NCI-H146 (cell line): ENCODE data around the gene HDGFL3.

ENCODE experiments used
- DNase-seq: peaks from one replicate; lab custom pipeline; 2025; lab: John Stamatoyannopoulos, UW

HDGFL3 gene

DNA sequence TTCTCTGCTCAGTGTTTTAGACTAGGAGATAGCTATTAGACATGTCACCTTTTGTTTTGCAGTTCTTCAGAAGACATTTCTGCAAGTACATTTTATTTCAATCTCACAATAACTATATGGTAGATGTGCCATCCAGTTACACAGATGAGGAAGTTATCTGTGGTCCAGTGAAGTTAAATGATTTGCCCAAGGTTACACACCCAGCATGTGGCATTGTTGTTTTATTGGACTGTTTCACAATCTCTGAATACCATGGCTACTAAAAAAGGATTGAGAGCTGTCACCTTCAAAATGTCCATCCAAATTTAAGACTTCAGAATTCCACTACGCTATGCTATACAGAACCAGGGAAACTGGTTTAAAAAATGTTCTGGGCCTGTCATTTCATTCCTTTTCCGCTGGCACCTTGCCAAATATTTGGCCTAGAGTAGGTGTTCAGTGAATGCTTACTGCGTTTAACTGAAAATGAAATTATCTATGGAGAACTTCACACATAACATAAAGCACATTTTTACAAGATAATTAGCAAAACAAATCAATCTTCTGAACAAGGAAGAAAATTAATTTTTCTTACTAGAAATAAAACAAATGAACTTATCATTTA is 80.0 kb downstream of the HDGFL3 start:
- no peak for DNase-seq

DNA sequence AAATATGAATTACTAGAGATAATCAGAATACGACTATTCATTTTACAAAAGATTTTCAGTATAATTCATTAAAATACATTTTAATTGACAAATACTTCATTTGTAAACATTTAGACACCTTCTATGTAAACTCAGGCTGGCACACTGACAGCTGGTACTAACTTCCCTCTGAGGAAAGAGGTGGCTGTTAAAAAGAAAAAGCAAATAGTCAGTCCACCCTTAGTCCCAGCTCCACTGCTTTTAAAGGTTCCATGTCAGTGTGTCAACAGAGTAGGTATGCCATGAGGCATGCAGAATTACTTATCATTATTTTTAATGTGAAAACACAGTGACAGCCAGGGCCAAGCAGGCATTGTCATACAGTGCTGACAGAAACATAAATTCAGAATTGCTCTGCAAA is 84.1 kb downstream of the HDGFL3 start:
- no peak for DNase-seq

DNA sequence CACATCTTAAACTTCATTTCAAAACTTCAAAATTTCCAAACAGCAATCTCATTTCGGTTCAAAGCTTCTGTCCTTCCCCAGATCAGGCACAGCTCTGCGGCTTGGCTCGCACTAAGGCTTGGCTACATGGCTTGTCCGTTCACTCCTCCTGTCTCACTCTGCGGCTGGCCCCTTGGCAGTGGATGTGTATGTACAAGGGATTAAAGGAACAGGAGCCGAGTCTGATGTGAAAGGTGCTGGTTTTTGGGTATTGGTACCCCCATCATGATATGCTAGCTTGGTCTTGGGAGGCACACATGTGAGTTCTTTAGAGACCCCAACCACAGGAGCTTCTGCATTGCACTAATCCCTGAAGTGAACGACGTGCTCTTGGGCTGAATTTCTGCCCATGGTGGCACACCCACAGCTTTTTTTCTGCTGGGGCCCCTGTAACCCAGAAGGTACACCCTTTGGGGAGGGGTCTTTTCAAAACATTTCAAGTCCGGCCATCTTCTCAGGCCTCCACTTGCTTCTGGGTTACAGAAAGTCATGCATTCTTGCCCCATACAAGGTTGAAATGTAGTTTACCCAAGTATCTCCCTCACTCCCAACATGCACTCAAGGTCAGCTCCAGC is 87.5 kb downstream of the HDGFL3 start:
- no peak for DNase-seq

DNA sequence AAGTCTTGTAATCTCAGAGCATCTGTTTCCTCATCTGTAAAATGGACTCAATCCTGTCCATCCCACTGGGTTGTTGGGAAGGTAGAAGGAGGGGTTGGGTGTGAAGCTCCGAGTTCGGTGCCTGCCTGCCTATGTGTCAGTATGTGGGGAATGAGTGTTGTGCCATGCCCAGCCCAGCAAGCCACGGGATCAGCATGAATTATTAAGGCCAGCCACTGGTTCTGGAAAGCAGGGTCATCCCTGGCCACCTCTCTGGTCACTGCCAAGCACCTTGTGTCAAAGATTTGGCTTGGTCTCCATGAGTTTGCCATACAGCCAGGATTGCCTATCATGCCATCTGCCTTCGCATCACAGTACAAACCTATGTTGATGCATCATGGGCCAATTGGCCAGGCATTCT is 88.7 kb downstream of the HDGFL3 start:
- no peak for DNase-seq

DNA sequence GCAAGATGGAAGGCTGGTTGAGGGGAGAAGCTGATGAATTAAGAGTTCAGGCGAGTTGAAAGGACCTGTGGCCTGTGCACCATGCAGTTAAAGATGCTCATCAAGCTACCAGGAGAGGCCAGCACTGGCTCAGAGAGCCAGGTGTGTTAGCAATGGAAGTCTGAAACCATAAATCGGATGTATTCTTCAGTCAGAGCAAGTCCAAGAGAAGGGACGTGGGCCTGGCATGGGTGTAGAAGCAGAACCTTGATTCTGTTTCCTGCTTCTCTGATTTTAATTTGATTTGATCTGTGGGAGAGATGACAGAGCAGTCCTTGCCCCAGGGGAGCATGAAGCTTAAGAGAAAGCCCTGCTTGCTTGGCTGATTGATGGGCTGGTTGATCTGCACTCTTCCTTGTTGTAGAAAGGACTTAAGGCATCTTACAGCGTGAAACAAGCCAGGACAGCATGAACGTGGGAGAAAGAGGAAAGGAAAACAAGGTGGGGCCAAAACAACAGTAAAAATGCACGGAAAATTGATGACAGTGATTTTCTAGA is 89.3 kb downstream of the HDGFL3 start:
- DNase-seq, result no peak

DNA sequence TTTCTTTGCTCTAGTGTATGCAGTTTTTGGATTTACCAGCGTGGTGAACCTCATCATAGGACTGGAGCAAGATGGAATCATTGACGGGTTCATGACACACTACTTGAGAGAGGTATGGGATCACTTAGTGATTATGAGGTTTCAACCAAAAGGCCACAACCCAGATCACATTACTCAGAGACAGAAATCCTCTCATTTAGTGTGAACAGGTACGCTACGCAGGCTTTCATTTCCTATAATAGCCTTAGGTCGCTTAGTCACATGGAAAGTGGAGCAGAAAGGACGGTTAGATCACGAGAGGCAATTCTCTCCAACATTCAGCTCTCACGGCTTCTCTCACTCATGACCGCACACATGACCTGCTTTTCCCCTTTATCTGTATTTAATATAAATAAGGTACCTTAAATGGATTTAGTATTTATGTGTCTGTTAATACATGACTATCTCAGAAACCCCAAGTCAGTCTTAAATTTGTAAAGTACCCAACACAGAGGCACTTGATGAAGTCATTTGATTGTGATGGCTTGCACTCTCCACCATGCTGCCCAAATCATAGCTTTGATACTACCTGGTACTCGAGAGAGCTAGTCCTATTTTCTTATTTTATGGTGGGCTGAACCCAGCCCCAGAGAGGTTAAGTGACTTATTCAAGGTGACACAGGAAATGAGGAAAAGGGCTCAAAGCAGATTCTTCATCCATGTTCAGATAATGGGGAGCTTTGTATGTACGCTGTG is 91.6 kb downstream of the HDGFL3 start:
- DNase-seq, result no peak

DNA sequence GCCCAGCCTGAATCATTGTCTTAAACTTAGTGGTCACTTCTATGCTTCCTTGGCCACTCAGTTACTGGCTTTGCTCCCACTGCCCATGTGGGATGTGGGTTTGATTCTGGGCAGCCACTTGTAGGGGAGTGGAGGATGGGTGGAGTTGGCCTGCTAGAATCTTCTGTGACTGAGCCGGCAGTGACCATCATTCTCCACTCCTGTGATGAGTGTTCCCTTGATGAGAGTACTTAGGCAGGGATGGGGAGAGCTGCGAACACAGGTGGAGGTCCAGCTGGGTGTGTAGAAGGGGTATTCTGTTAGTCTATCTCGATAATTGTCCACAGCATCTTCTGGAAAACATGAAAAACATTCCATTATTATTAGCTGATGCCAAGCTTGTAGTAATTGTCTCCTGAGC is 92.2 kb downstream of the HDGFL3 start:
- no peak for DNase-seq

DNA sequence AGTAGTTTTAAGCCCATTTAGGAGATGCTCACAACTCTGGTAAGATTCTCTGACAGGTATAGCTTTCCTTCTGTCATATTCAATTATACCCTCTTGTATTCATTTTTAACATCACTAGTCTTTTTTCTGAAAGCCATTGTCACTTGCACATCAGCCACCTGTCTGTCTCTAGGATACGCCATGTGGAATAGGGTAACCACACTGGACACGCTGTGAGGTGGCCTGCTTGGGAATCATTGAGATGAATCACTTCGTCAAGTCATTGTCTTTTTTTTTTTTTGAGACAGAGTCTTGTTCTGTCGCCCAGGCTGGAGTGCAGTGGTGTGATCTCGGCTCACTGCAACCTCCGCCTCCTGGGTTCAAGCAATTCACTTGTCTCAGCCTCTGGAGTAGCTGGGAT is 92.8 kb downstream of the HDGFL3 start:
- no peak for DNase-seq

DNA sequence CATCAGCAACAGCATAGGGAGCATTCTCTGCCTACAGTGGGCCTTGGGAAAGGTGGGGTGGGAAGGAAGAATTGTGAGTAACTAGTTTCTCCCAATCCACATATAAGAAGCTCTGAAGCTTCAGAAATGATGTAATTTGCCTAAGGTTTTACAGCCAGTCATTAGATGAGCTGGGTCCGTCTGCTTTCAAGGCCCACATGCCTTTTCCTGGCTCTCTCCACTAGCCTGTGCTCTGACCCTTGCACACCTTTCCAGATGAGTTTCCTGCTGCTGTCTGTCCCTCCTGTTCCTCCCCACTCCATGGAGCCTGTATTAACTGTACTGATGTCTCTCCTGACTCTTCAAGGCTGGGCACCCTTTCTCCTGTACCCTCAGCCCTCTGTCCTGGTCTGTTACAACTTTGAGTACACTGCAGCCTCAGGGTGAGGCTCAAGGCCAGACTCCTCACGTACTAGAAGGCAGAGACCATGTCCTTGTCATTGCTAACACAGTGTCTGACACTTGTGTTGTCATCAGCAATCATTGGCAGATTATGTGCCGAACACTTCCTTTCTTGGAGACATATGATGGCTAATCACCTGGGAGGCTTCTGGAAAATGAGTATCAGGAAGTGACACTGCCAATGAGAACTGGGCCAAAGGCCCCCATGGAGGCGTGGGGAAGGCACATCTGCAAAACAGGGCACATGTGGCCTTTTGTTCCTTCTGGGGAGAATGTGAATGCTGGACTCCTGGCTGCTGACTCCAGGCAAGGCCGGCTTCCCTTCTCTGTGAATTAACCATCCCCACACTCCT is 93.5 kb downstream of the HDGFL3 start:
- DNase-seq, result no peak

DNA sequence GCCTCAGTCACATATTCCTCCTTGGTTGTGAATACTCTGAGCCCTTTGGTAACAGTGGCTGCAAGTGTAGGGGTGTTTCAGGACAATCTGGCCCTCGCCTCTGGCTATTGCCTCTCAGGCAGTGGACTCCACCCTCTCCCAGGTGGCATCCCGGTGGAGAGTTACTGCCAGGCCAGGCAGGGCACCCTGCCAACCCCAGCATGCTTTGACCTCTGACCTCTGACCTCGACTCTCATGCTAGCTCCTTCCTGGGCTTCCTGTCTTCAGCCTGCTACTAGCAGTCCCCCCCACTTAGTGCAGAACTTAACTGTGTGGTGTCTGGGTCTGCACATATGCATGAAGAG is 94.7 kb downstream of the HDGFL3 start:
- DNase-seq, result no peak

DNA sequence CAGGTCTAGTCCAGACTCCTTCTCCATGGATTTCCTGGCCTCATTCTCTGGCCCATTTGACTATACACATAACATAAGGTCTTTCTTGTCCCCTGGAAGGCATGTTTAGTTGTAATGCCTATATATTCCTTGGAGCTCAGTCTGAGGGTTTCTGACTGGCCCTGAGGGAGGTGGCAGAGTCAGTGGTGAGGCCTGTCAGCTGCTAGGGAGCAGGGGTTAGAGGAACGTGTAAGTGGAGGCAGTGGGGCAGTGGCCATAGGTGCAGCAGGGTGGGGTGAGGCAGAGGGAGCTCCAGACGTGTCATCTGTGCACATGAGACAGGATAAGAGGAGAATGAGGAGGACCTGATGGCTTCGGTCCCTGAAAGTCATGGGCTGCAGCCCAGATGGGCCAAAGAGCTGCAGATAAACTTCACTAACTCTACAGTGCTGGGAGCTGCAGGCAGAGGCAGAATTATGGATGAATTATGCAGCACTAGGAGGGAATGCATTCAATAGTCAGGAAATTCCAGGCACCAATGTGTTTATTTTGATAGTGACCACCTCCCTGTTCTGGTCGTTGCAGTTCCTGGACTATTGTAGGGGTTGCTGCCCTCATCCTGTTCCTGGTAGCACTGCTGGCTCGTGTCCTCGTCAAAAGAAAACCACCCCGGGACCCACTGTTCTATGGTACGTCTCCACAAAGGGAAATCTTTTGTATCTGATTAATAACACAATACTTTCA is 95.2 kb downstream of the HDGFL3 start:
- DNase-seq, result no peak

DNA sequence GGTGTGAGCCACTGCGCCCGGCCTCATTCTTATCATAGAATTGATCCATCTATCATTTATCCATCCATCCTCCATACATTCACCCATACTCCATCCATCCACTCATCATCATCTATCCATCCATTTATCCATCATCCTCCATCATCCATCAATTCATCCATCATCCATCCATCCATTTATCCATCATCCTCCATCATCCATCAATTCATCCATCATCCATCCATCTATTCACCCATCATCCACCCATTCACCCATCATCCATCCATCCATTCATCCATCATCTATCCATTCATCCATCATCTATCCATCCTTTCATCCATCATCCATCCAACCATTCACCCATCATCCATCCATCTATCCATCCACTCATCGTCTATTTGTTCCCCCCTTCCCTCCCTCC is 96.5 kb downstream of the HDGFL3 start:
- no peak for DNase-seq

DNA sequence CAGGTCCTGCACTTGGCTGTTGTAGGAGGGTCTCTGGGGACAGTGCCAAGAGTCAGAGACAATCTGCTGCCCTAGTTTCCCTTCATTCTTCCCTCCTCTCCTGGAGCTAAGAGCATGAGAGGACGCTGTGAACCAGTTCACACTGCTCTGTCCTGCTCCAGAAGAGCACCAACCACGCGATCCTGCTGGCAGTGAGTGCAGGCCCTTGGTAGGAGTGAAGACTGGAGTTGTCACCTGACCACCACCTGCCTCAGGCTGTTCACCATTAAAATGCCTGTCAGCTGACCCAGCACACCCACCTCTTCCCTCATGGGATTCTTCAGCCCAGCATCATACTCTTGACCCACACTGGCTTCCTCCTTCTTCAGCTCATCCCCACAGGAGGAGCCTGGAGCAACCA is 97.2 kb downstream of the HDGFL3 start:
- DNase-seq, result no peak

DNA sequence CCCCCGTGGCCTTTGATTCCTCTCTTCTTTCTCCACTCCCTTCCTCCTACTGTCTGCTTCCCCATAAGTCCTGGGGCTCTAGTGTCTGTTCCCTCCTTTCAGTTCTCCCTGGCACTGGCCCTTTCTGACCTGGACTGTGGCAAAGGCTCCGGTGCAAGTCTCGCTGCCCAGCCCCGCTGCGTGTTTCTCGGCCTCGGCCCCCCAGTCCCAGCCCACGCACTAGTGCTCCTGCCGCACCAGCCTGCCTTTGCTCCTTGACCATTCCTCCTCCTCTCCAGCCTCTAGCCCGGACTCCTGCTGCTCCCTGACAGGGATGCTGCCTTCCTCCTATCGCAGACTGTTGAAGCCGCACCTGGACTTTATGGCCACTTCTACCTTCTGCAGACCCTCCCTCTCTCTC is 98.1 kb downstream of the HDGFL3 start:
- no peak for DNase-seq

DNA sequence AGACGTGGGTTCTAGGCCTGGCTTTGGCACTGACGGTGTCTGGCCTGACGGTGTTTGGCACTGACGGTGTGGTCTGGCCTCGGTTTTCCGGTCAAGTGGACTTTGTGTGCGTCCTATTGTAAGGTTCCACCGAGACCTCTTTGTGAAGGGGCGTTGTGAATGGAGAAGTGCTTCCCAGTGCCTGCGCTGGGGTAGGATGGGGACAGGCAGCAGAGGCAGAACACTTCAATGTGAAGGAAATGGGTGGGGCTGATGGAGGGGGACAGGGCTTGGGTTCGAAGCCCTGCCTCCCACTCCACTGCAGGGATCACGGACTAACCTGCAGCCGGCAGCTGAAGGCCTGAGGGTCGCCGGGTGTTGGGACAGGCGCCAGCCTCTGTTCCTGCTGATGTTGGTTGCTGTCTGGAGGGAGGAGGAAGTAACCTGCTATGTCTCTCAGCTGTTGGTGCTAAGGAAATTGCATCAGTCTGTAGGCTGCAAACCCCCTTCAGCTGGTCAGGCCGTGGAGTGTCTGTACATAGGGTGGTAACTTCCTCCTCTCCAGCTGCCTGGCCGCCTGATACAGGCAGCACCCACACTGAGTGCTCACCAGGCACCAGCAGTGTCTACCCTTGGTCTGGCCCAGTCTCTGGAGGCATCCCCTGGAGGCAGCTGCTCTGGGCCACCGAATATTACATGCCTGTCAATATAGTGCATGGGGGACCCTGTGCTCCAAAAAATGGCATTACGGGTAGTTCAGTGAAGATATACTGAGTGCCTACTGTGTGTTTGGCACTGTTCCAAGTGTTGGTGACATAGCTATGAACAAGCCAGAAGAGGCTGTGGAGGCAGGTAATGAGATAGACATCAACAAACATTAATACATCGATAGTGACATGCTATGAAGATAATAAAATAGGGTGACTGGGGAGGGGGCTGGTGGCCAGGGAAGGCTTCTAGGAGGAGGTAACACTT is 99.1 kb downstream of the HDGFL3 start:
- DNase-seq, result no peak

DNA sequence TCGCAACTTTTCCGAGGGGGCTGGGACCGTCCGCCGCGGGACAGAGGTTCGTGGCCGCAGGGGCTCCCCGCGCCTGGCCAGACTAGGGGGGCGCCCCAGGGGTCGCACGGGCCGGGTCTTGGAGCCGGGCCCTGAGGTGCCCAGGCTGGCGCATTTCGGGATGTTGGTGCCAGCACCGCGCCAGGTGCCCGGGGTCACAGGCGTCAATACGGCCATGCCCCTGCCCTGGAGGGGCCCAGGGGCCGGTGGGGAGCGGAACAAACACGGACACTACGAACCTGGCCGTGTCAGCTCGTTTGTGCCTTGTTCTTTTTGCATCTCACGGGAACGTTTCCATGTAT is 99.8 kb downstream of the HDGFL3 start:
- no peak for DNase-seq

DNA sequence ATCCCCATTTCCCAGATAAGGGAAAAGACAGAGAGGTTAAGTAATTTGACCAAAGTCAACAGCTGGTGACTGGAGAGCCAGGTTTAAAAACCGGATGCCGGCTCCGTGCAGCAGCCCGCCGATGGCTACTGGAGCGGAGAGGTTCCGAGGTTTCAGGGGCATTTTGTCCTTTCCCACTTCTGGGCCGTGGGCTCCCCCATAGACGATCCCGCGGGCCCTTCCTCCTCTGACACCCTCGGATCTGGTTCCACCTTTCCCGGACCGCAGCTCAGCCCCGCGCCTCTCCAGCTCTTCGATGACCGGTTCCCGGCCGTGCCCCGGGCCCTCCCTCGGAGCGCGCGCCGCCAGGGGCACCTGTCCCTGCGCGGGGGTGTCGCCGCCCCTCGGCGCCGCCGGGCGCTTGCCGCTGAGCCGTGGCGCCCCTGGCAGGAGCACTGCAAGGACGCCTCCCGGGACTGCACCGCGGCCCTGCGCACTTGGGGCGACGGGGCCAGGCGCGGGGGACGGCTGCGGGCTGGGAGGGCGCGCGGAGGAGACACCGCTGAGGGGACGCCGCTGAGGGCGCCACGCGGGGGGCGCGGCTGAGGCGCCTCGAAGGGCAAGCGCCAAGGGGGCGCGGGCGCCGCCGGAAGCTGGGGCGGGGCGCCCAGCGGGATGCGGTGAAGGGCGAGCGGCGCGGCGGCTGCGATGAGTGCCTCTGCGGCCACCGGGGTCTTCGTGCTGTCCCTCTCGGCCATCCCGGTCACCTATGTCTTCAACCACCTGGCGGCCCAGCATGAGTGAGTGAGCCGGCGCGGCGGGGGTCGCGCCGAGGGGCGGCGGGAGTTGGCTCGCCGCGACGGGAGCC is 100.4 kb downstream of the HDGFL3 start, which contains the start of gene TM6SF1:
TM6SF1 (plus strand) TSS at position 652 of the 847 bp plus-strand sequence; CDS start at position 688, 36 bp downstream.
- peak; percentile 37 for DNase-seq

DNA sequence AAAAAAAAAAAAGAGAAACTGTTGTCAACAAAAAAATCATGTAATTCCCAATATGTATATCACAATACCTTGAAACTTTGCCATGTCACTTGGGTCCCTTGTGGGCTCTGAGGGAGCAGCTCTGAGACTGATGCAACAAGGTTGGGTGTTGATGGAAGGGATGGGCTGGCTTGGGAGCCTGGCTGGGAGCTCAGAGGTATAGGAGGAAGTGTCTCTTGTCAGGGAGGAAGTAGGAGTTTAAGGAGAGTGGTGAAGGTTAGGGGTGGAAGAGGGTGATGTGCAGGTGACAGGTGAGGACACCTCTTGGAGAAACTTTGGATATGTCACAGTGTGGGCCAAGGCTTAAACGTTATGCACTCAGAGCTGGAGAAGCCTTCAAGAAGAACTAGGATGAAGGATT is 102.2 kb downstream of the HDGFL3 start:
- DNase-seq, result no peak

DNA sequence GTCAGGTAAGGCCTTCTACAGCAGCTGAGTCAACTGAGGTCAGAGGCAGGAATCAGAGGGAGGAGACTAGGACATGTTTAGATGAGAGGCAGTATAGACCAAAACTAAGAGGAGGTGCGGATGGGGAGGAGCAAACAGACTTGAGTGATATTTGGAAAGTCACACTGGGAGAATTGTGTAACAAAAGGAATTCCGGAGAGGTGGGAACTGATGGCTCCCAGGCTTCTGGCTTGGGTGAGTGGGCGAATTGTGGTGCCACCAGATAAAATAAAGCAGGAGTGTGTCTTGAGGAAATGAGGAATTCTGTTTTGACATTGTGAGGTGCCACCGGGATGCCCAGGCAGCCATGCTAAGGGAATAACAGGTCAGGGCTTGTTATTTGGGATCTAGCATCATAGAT is 103.5 kb downstream of the HDGFL3 start:
- no peak for DNase-seq

DNA sequence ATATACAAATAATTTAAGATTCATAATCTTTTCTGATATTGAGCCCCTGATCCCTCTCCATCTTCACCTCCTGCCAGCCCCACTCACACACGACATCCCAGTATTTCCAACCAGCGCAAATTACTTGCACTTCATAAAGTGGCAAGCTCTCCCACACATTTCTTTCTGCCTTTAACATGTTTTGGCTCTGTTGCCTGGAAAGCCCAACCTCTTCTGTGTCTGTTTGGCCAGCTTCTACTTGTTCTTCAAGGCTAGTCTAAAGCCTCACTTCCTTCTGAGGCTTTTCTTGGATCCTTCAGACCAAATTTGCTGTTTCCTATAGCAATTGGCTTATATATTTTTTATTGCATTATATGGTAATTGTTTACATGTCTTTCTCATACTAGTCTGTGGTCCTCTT is 105.3 kb downstream of the HDGFL3 start:
- no peak for DNase-seq
